ENCODE measurements around the gene CADM3.

CADM3 gene

DNA sequence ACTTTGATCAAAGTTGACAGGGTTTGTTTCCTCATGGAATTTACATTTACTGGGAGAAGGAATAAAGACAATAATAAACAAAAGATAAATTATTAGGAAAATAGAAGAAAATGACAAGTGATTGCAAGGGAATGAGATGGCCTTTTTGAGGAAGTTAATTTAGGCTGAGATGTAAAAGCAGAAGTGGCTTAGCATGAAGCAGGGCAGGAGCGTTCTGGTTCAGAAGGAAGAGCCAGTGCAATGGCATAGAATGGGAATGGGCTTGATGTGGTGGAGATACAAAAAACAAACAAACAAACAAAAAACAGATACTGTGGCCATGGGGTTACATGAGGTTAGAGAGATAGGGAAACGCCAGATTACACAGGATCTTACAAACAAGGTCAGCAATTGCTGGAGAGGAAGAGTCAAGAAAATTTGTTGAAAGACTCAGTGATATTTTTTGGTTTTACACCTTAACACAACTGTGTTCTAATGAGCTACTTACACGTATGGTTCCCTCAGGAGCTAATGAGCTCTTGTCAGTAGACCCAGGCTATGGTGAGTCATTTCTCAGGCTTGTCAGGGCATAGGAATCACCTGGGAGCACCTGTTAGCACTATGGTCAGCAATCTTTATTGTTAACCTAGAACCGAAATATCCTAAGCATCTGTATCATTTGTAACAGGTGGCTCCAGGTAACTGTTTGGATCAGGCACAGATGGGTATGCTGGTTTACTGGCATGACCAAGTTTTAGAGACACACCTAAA, 8.7 kb upstream of the CADM3 start:
- Histone ChIP-seq H3K36me3 (ENCODE audit: control insufficient read depth in 4 of 4, insufficient read depth in 4 of 4, low read length in 3 of 4) (no peaks in the 10 kb centered on the region), H3K27ac (ENCODE audit: insufficient read depth in 1 of 2, low read depth in 1 of 2, low read length in 2 of 2, poor library complexity in 1 of 2, severe bottlenecking in 2 of 2) (no peak overlapping the region), H3K27me3 (replicated peaks in 2 of 5; ENCODE audit: control insufficient read depth in 4 of 5, insufficient read depth in 5 of 5, low read length in 4 of 5) (peaks cover 0 to 19% (median 7%) of the 10 kb centered on the region in 5 experiments), H3K4me3 (ENCODE audit: control insufficient read depth in 1 of 7, extremely low read depth in 1 of 7, insufficient read depth in 4 of 7, low read depth in 2 of 7, low read length in 6 of 7) (no peak overlapping the region), H3K4me1 (ENCODE audit: control extremely low read depth in 1 of 4, control insufficient read depth in 4 of 4, insufficient read depth in 4 of 4, low read length in 3 of 4) (no peaks in the 10 kb centered on the region), H3K9me3 (ENCODE audit: control extremely low read depth in 1 of 5, control insufficient read depth in 4 of 5, insufficient read depth in 2 of 5, low read depth in 1 of 5, low read length in 4 of 5) (no peaks in the 10 kb centered on the region)
- ChIA-PET CTCF (interaction anchor here (1.1 to 7.6 kb wide), 9 partner anchors 11 to 48 kb away, joined by 3 to 230 read pairs (median 14); partner anchors contain the start of gene ACKR1), POLR2A (no interaction called here)
- 58% methylated on average over 3 of the region's 4 CpGs for WGBS (ENCODE audit: insufficient coverage)
- DNase-seq = peak; percentile 26 to 63 (median 59)

DNA sequence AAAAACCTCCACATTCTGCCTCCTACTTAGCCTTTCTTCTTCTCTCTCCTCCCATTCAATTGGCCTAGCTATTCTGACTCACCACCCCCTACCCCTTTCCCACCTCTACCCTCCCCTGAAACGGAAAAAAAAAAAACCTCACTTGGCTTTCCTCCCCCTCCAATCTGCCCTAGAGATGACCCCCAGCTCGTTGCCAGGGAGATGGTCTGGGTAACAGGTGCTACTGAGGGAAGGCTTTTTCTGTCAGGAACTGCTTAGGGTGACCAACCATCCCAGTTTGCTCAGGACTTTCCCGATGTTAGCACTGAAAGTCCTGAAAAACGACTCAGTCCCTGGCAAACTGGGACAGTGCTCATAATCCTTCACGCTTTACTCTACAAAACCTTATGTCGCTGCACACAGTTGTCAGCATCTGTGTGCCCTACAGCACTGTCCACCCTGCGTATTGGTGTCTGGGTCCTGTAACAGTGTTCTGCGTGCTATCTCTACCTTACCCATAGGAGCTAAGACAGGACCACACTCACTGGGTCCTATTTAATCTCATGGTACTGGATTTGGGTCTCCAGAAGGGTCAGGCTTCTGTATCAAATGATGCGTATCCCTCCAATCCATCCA, 7.7 kb upstream of the CADM3 start:
- ChIA-PET POLR2A (no interaction called here), CTCF (interaction anchor here (7.5 to 7.6 kb wide), 2 partner anchors 33 to 47 kb away, joined by 59 to 230 read pairs; partner anchors contain the start of gene ACKR1)
- 87% methylated on average over 7 of the region's 9 CpGs for WGBS (ENCODE audit: insufficient coverage)
- no peaks in the 10 kb centered on the region for H3K36me3 ChIP-seq (ENCODE audit: control insufficient read depth in 4 of 4, insufficient read depth in 4 of 4, low read length in 3 of 4)
- peaks cover 6 to 26% (median 10%) of the 10 kb centered on the region in 5 experiments for H3K27me3 ChIP-seq (replicated peaks in 2 of 5; ENCODE audit: control insufficient read depth in 4 of 5, insufficient read depth in 5 of 5, low read length in 4 of 5)
- DNase-seq = no peak
- no peak overlapping the region for H3K27ac ChIP-seq (ENCODE audit: insufficient read depth in 1 of 2, low read depth in 1 of 2, low read length in 2 of 2, poor library complexity in 1 of 2, severe bottlenecking in 2 of 2)
- H3K4me3 ChIP-seq (ENCODE audit: control insufficient read depth in 1 of 7, extremely low read depth in 1 of 7, insufficient read depth in 4 of 7, low read depth in 2 of 7, low read length in 6 of 7) = no peak overlapping the region
- H3K4me1 ChIP-seq (ENCODE audit: control extremely low read depth in 1 of 4, control insufficient read depth in 4 of 4, insufficient read depth in 4 of 4, low read length in 3 of 4) = no peaks in the 10 kb centered on the region
- H3K9me3 ChIP-seq (ENCODE audit: control extremely low read depth in 1 of 5, control insufficient read depth in 4 of 5, insufficient read depth in 2 of 5, low read depth in 1 of 5, low read length in 4 of 5) = no peaks in the 10 kb centered on the region

DNA sequence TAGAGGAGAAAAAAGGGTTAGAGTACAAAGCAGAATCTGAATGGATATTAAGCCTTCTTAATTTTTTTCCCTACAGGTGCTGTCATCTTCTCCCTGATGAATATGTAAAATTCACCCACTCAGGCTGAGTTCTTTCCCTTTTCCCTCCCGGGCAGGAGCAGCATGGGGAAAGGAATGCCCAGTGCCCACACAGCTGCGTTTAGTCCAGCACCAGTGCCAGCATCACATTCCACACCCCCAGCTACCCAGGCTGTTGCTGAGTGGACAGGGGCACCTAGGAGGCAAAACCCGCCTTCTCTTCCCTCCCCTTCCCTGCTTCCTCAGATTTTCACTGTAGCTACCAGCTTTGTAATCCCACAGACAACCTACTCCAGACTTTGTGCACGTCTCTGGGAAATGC, 3.4 kb upstream of the CADM3 start:
- Histone ChIP-seq H3K4me3 (ENCODE audit: control insufficient read depth in 1 of 7, extremely low read depth in 1 of 7, insufficient read depth in 4 of 7, low read depth in 2 of 7, low read length in 6 of 7) (no peak overlapping the region), H3K4me1 (ENCODE audit: control extremely low read depth in 1 of 4, control insufficient read depth in 4 of 4, insufficient read depth in 4 of 4, low read length in 3 of 4) (peaks cover 0 to 13% (median 6%) of the 10 kb centered on the region in 4 experiments), H3K9me3 (ENCODE audit: control extremely low read depth in 1 of 5, control insufficient read depth in 4 of 5, insufficient read depth in 2 of 5, low read depth in 1 of 5, low read length in 4 of 5) (no peaks in the 10 kb centered on the region), H3K27ac (ENCODE audit: insufficient read depth in 1 of 2, low read depth in 1 of 2, low read length in 2 of 2, poor library complexity in 1 of 2, severe bottlenecking in 2 of 2) (no peak overlapping the region), H3K27me3 (replicated peaks in 2 of 5; ENCODE audit: control insufficient read depth in 4 of 5, insufficient read depth in 5 of 5, low read length in 4 of 5) (peaks cover 8 to 68% (median 22%) of the 10 kb centered on the region in 5 experiments), H3K36me3 (ENCODE audit: control insufficient read depth in 4 of 4, insufficient read depth in 4 of 4, low read length in 3 of 4) (no peaks in the 10 kb centered on the region)
- WGBS (ENCODE audit: insufficient coverage) = 87% methylated on average over 3 of the region's 4 CpGs
- ChIA-PET CTCF (interaction anchor here (1.1 to 1.5 kb wide), 3 partner anchors 16 to 46 kb away, joined by 3 read pairs; no protein-coding TSS in a partner anchor), POLR2A (no interaction called here)
- DNase-seq = no peak

DNA sequence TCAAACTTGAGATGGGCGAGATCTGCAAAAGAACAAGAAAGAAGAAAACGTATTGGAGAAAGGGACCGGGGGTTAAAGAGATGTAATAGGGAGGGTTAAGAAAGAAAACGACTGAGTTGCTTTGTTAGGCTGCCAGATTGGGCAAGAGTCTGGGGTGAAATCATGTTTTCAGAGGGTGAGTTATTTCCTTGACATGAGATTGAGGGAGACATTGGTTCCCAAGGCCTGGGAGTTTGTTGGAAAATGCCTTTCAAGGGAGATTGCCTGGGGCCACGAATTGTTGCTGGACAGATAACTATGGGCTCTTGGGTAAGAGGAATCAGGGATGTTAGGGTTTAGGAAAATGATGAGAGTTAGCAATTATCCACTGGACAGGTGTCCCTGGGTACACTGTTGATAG, 776 bp upstream of the CADM3 start:
- ChIA-PET POLR2A (no interaction called here), CTCF (no interaction called here)
- Histone ChIP-seq H3K27me3 (replicated peaks in 2 of 5; ENCODE audit: control insufficient read depth in 4 of 5, insufficient read depth in 5 of 5, low read length in 4 of 5) (peaks cover 8 to 90% (median 38%) of the 10 kb centered on the region in 5 experiments), H3K9me3 (ENCODE audit: control extremely low read depth in 1 of 5, control insufficient read depth in 4 of 5, insufficient read depth in 2 of 5, low read depth in 1 of 5, low read length in 4 of 5) (no peaks in the 10 kb centered on the region), H3K4me3 (ENCODE audit: control insufficient read depth in 1 of 7, extremely low read depth in 1 of 7, insufficient read depth in 4 of 7, low read depth in 2 of 7, low read length in 6 of 7) (no peak overlapping the region), H3K4me1 (ENCODE audit: control extremely low read depth in 1 of 4, control insufficient read depth in 4 of 4, insufficient read depth in 4 of 4, low read length in 3 of 4) (peaks cover 0 to 13% (median 6%) of the 10 kb centered on the region in 4 experiments), H3K36me3 (ENCODE audit: control insufficient read depth in 4 of 4, insufficient read depth in 4 of 4, low read length in 3 of 4) (no peaks in the 10 kb centered on the region), H3K27ac (ENCODE audit: insufficient read depth in 1 of 2, low read depth in 1 of 2, low read length in 2 of 2, poor library complexity in 1 of 2, severe bottlenecking in 2 of 2) (no peak overlapping the region)
- no peak for DNase-seq
- WGBS (ENCODE audit: insufficient coverage) = 89% methylated on average over 4 of the region's 5 CpGs

DNA sequence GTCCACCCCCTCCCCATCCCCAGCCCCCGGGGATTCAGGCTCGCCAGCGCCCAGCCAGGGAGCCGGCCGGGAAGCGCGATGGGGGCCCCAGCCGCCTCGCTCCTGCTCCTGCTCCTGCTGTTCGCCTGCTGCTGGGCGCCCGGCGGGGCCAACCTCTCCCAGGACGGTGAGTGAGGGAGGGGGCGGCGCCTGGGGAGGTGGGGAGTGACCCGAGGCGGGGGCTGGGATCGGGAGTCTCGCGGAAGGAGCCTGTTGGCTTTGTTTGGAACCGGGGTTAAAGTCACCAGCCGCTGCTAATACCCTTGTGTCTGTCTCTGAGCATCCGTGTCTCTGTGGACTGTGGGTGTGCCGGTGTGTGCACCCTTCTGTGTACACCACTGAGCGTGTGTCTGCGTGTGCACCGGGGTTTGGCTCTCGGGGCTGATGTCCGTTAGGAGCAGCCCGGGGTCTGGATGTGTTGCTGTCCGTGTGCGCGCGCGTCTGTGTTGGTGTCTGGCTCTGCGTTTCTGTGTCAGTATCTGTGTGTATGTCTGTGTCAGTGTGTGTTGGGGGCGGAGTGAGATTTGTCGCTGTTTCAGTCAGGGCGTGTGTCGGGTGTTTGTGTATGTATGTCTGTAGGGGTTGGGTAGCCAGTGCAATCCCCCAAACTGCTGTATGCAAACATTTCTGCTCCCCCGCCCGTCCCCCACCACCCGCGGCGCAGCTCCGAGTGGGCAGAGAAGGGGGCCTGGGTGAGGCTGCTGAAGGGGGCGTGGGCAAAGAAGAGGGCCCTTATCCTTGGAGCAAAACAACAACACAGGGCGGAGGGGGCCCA, 480 bp downstream of the CADM3 start:
- Histone ChIP-seq H3K36me3 (ENCODE audit: control insufficient read depth in 4 of 4, insufficient read depth in 4 of 4, low read length in 3 of 4) (no peaks in the 10 kb centered on the region), H3K27me3 (replicated peaks in 2 of 5; ENCODE audit: control insufficient read depth in 4 of 5, insufficient read depth in 5 of 5, low read length in 4 of 5) (peaks cover 6 to 84% (median 38%) of the 10 kb centered on the region in 5 experiments), H3K4me3 (ENCODE audit: control insufficient read depth in 1 of 7, extremely low read depth in 1 of 7, insufficient read depth in 4 of 7, low read depth in 2 of 7, low read length in 6 of 7) (peak overlapping the region in 3 of 7 experiments; percentile 7 to 50 (median 30)), H3K9me3 (ENCODE audit: control extremely low read depth in 1 of 5, control insufficient read depth in 4 of 5, insufficient read depth in 2 of 5, low read depth in 1 of 5, low read length in 4 of 5) (no peaks in the 10 kb centered on the region), H3K4me1 (ENCODE audit: control extremely low read depth in 1 of 4, control insufficient read depth in 4 of 4, insufficient read depth in 4 of 4, low read length in 3 of 4) (peaks cover 0 to 13% (median 6%) of the 10 kb centered on the region in 4 experiments), H3K27ac (ENCODE audit: insufficient read depth in 1 of 2, low read depth in 1 of 2, low read length in 2 of 2, poor library complexity in 1 of 2, severe bottlenecking in 2 of 2) (no peak overlapping the region)
- POLR2A ChIA-PET = no interaction called here
- CTCF ChIA-PET = interaction anchor here (1.2 to 2.4 kb wide), 2 partner anchors 10 to 42 kb away, joined by 3 to 4 read pairs; no protein-coding TSS in a partner anchor
- WGBS (ENCODE audit: insufficient coverage) = under 1% methylated on average over 26 of the region's 49 CpGs
- DNase-seq = peak in 2 of 3 donors; percentile 21 to 41

DNA sequence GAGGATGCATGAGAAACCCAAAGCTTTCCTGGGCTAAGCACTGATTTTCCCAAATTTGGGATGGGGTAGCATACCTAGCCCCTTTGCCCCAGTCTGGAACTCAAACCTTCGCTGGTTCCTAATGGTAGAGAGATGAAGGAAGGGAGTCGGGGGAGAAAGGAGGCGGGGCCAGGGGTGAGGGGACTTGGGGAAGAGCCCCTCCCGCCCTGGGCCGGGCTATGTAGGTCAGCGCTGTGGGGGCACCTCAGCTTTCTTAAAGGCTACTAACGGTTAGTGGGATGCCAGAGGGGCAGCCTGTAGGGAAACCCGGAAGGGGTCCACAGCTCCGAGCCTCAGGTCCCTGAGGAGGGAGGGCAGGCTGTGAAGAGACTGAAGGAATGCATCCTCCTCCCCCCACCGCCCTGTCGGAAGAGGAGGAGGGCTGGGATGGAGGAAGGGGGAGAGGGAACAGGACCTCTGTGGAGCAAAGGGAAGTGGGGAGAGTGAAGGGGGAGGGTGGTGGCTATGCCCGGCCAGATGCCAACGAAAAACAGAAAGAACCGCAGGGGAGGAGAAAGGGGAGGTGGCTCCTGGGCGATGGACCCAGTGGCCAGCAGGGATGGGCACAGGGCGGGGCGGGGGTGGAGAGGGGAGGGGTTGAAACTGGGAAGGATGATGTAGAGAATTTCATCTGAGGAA, 1.3 kb downstream of the CADM3 start:
- Histone ChIP-seq H3K4me3 (ENCODE audit: control insufficient read depth in 1 of 7, extremely low read depth in 1 of 7, insufficient read depth in 4 of 7, low read depth in 2 of 7, low read length in 6 of 7) (peak overlapping the region in 1 of 7 experiments; percentile 19), H3K36me3 (ENCODE audit: control insufficient read depth in 4 of 4, insufficient read depth in 4 of 4, low read length in 3 of 4) (no peaks in the 10 kb centered on the region), H3K9me3 (ENCODE audit: control extremely low read depth in 1 of 5, control insufficient read depth in 4 of 5, insufficient read depth in 2 of 5, low read depth in 1 of 5, low read length in 4 of 5) (no peaks in the 10 kb centered on the region), H3K27ac (ENCODE audit: insufficient read depth in 1 of 2, low read depth in 1 of 2, low read length in 2 of 2, poor library complexity in 1 of 2, severe bottlenecking in 2 of 2) (no peak overlapping the region), H3K27me3 (replicated peaks in 2 of 5; ENCODE audit: control insufficient read depth in 4 of 5, insufficient read depth in 5 of 5, low read length in 4 of 5) (peaks cover 5 to 79% (median 34%) of the 10 kb centered on the region in 5 experiments), H3K4me1 (ENCODE audit: control extremely low read depth in 1 of 4, control insufficient read depth in 4 of 4, insufficient read depth in 4 of 4, low read length in 3 of 4) (peaks cover 0 to 13% (median 6%) of the 10 kb centered on the region in 4 experiments)
- POLR2A ChIA-PET = no interaction called here
- CTCF ChIA-PET = interaction anchor here (1.2 to 2.4 kb wide), 2 partner anchors 11 to 41 kb away, joined by 3 to 4 read pairs; no protein-coding TSS in a partner anchor
- 2% methylated on average over 10 of the region's 17 CpGs for WGBS (ENCODE audit: insufficient coverage)
- DNase-seq = peak in 1 of 3 donors; percentile 2
